ENCODE measurements around the gene RSU1.
"Not testable (repeated sequence)": the region's sequence is repeated elsewhere in the genome, so short reads cannot be mapped to it uniquely, and the experiment has no call there.

The RSU1 gene

GRCh38 chr10:16787361-16787791 lies 29.8 kb downstream of the RSU1 start:
- peak; percentile 21 for DNase-seq (ENCODE audit: low read depth, low spot score)

DNA sequence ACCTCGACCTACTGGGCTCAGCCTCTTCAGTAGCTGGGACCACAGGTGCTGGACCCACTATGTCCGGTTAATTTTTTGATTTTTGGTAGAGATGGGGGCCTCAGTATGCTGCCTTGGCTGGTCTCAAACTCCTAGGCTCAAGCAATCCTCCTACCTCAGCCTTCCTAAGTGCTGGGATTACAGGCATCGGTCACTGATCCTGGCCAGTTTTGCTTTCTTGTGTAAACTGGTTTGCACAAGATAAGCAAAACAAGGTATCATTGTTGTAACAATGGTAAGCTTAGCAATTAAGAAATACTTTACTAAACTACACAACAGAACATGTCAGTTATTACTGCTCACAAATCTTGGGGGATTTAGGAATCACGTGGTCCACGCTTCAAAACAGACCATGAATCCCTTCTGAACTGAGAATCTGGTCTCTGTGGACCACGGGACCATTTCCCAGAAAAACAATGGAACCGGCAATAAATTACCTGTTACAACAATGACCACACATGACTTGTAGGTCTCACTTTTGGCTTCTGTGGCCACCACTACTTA lies 36.8 kb downstream of the RSU1 start:
- no peak for DNase-seq (ENCODE audit: low read depth, low spot score)

GRCh38 chr10:16779384-16779915 lies 37.8 kb downstream of the RSU1 start:
- DNase-seq (ENCODE audit: low read depth, low spot score) = peak; percentile 61

DNA sequence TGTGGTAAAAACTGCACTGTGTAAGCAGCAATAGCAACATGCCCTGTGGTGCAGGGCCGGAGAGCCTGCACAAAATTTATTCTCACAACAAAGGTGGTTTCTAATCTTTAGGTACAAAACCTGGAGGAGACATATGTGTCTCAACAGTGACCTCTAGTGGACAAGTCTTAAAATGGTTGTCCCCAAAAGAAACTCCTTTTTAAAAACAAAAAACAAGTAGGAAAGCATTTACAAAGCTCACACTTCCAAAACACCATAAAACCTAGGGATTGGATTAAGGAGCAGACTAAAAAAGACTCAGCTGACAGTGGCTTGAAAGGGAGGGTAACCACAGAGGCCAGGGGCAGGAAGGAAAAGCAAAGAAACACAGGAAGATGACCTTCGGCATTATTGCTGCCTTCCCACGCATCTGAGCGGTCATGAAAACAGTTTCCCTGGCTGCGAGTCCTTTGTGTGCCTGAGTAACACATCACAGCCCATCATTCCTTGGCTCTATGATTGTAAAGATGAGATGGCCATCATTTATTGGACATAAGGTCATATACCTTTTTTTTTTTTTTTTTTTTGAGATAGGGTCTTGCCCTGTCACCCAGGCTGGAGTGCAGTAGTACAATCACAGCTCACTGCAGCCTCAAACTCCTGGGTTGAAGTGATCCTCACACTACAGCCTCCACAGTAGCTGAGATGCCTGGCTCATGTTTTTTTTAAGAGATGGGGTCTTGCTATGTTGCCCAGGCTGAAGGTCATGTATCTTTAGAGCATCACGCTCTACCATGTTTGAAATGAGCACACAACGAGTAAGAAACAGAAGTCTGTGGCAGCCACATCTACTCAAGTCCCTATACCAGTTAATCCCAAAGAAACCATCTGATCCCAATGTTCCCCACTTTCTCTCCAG lies 39.5 kb downstream of the RSU1 start:
- DNase-seq (ENCODE audit: low read depth, low spot score) = no peak

GRCh38 chr10:16776896-16777295 lies 40.3 kb downstream of the RSU1 start:
- DNase-seq (ENCODE audit: low read depth, low spot score) = no peak

GRCh38 chr10:16773334-16773733 lies 43.9 kb downstream of the RSU1 start:
- DNase-seq (ENCODE audit: low read depth, low spot score) = no peak

DNA sequence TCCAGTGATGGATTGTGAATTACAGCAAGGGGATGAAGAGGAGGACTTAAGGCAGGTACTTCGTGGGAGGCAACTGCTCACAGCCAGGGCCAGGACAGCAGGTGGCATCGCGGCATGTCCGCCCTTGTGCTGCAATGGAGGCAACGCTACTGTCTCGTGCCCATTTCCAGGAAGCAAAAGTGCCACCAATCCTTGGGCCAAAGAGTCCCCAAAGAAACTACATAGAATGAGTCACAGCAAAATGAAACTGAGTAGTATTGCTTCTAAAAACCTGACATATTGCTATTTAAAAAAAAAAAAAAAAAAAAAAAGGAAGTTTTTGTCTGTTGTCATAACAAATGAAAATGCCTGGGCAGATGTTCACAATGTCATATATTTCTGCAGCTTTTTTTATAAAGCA lies 46.6 kb downstream of the RSU1 start:
- DNase-seq (ENCODE audit: low read depth, low spot score) = no peak

DNA sequence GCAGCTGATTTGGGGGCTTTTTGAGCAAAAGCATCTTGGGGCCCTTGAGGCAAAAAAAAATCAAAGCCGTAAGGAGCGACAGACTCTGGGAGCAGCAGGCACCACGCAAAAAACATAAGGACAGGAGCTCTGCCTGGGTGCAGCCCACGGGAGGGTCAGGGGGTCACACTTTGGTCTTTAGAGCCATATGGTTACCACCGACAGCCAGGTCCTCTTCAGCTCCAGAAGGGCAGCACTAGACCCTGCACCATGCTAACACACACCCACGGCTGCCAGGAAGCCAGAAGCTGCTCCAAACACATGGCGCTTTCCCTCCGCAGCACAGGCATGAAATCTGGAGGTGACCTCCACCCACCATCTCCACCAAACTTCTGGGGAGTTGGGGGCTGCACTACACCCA lies 47.1 kb downstream of the RSU1 start:
- DNase-seq (ENCODE audit: low read depth, low spot score) = no peak

DNA sequence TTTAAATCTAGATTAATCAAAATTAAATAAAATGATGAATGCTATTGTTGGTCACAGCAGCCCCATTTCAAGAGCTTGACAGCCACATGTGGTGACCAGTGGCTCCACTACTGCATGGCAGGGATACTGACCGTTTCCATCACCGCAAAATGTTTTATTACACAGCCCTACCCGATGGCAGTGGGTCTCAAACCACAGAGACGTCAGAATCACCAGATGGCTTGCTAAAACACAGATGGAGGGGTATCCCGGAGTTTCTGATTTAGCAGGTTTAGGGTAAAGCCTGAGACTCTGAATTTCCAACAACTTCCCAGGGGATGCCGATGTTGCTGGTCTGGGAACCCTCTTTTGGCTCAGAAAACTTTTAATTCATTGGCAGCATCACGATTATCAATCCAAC lies 47.9 kb downstream of the RSU1 start:
- DNase-seq (ENCODE audit: low read depth, low spot score) = no peak

GRCh38 chr10:16768702-16769101 lies 48.5 kb downstream of the RSU1 start:
- DNase-seq (ENCODE audit: low read depth, low spot score) = no peak

- no peak for DNase-seq (ENCODE audit: low read depth, low spot score)
Observed at GRCh38 chr10:16765509-16766375, 51.5 kb downstream of the RSU1 start.

GRCh38 chr10:16761300-16761699 lies 55.9 kb downstream of the RSU1 start:
- DNase-seq (ENCODE audit: low read depth, low spot score) = no peak

DNA sequence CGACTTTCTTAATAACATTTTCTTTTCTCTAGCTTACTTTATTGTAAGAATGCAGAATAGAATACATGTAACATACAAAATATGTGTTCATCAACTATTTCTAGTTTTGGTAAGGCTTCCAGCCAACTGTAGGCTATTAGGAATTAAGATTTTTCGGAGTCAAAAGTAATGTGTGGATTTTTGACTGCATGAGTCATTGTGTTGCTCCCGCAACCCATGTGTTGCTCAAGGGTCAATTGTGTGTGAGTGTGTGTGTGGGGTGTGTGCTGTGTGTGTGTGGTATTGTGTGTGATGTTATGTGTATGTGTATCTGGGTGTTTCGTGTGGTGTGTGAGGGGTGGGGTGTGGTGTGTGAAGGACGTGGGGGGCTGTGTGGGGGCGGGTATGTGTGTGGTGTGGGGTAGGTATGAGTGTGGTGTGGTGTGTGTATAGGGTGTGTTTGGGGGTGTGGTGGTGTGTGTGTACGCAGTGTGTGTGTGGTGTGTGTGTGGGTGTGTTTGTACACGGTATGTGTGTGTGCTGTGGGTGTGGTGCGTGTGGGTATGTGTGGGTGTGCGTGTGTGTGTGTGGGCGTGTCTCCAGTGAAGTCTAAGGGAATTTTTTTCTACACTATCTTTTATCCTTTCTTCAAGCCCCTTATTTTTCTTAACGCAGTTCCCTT lies 60.5 kb downstream of the RSU1 start:
- no peak for DNase-seq (ENCODE audit: low read depth, low spot score)

- no peak for DNase-seq (ENCODE audit: low read depth, low spot score)
Observed at GRCh38 chr10:16754765-16755164, 62.5 kb downstream of the RSU1 start.

DNA sequence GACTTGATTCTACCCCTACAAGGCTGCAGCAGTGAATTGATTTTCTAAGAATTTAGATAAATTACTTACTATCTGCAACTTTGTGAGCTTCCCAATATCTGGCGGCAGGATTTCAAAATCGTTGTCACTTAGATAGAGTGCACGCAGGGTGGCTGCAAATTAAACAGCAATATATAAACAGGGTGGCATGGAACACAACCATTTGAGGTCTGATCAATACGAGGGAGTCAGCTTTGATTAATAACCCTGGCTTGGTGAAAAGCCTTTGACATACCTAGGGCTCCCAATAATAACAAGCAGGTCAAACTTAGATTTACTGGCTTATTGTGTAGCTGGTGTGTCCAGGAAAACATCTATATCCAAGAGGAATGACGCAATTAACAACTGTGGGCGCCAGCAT lies 64.4 kb downstream of the RSU1 start:
- not testable (repeated sequence) for DNase-seq (ENCODE audit: low read depth, low spot score)

- no peak for DNase-seq (ENCODE audit: low read depth, low spot score)
Observed at GRCh38 chr10:16752099-16752498, 65.1 kb downstream of the RSU1 start.

DNA sequence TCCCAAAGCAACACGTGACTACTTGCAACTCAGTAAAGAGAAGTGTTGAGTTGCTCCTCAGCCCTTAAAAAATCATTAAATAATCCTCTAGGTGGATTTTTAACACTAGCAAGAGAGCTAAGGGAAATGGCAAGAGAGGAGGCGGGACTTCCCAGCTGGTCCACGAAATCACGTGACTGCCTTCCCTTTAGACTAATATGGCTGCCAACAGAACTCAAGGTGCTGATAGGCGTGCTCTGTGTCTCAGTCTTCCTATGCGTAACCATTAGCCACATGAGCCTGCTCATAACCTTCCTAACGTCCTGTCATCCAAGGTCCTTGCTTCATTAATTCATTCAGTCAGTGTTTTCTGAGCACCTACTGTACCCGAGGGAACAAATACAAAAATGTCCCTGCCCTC lies 66.0 kb downstream of the RSU1 start:
- no peak for DNase-seq (ENCODE audit: low read depth, low spot score)

DNA sequence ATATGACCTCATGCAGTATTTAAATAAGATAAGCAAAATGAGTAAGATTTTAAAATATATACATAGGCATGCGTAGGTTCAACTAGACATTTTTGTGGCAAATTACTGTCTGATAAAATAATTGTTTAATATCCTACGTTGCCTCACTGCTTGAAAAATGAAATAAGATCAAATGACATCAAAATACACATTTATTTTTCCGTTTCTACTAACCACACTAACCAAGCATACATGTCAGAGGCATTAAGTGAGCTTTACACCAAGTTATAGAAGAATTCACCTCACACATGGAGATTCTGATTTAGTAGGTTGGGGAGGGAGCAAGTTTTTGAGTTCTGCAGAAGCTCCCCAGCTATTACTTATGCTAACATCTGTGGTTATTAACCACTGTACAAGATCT lies 66.8 kb downstream of the RSU1 start:
- DNase-seq (ENCODE audit: low read depth, low spot score) = no peak

- no peak for DNase-seq (ENCODE audit: low read depth, low spot score)
Observed at GRCh38 chr10:16748749-16749148, 68.5 kb downstream of the RSU1 start.

- DNase-seq (ENCODE audit: low read depth, low spot score) = no peak
Observed at GRCh38 chr10:16746856-16747255, 70.4 kb downstream of the RSU1 start.

- no peak for DNase-seq (ENCODE audit: low read depth, low spot score)
Observed at GRCh38 chr10:16745061-16745460, 72.2 kb downstream of the RSU1 start.

Data from activated naive CD8-positive, alpha-beta T cell treated with anti-CD3 and anti-CD28 coated beads, Interleukin-2, amount 50 U/mL, for 16 hours (primary cell).